Lower lobe of right lung (tissue), 2 donors: Measurements from ENCODE around the gene INPP4B. TPM values are rescaled to one million over a fixed set of nuclear protein-coding genes. Genes with fewer than 3 reads are reported as not detected.

Source experiments
- ATAC-seq, 2 donors: fragments of 200-7000 bp; cut with Tn5 transposase; one replicate each; pipeline ENCODE4 v1.9.1; 2020 to 2022; ENCODE audit warnings: mild to moderate bottlenecking in 2 of 2, moderate library complexity in 2 of 2
- DNase-seq: peaks from one replicate; pipeline ENCODE4 v3.0.0-alpha.2; 2020
- H3K27ac ChIP-seq: fragments of 200-600 bp; one replicate; pipeline ENCODE4 v1.8.0; 2022
- H3K27me3 ChIP-seq: fragments of 200-600 bp; one replicate; pipeline ENCODE4 v1.8.0; 2022; ENCODE audit warnings: low read depth
- H3K36me3 ChIP-seq: fragments of 200-600 bp; one replicate; pipeline ENCODE4 v1.8.0; 2022; ENCODE audit warnings: mild to moderate bottlenecking
- H3K4me1 ChIP-seq: fragments of 200-600 bp; one replicate; pipeline ENCODE4 v1.8.0; 2022
- H3K4me3 ChIP-seq: fragments of 200-600 bp; one replicate; pipeline ENCODE4 v1.8.0; 2022; ENCODE audit warnings: mild to moderate bottlenecking
- H3K9me3 ChIP-seq: fragments of 200-600 bp; one replicate; pipeline ENCODE4 v1.8.0; 2022
- intact Hi-C: fragments of 100-400 bp; cut with DNase I; formaldehyde crosslinking; loops from one replicate; pipeline ENCODE4 v1.11.0; 2022
- total RNA-seq: library from RNA; stranded (reverse); fragmentation: NEBNext Ultra II Directional; extraction: Animal tissue kit (Norgen Biotek cat#: 25700); gene quantifications from one replicate; pipeline ENCODE4 v1.2.1, GENCODE V29; 2021
- TF ChIP-seq, protein P1 (sequence below): fragments of 200-600 bp; IDR thresholded peaks from one replicate; pipeline ENCODE4 v1.8.0; 2022; ENCODE audit warnings: antibody characterized with exemption, mild to moderate bottlenecking
- donor health status: DM: no; HTN: yes; CAD: no; lungs with severe emphysema.

INPP4B gene
- total RNA-seq, 1 donor from 2014 or later: 12.1 TPM

DNA sequence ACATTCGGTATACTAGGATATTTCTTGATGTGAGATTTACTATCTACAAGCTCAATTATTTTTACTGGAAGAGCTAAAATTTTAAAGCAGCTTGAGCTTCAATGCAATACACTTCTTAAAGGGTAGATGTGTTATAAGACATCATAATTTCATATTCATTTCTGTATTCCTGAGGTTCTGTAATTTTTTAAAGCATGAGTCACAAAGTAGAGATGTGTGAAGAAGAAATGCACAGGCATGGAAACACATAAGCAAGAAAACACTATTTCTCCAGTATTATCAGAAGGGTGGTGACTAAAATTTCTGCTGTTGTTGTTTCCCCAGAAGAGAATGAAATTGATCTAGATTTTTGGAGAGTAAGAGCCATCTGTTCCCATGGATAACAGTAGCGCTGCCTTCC is 72.6 kb downstream of the INPP4B start:
- TF ChIP-seq, protein P1, sequence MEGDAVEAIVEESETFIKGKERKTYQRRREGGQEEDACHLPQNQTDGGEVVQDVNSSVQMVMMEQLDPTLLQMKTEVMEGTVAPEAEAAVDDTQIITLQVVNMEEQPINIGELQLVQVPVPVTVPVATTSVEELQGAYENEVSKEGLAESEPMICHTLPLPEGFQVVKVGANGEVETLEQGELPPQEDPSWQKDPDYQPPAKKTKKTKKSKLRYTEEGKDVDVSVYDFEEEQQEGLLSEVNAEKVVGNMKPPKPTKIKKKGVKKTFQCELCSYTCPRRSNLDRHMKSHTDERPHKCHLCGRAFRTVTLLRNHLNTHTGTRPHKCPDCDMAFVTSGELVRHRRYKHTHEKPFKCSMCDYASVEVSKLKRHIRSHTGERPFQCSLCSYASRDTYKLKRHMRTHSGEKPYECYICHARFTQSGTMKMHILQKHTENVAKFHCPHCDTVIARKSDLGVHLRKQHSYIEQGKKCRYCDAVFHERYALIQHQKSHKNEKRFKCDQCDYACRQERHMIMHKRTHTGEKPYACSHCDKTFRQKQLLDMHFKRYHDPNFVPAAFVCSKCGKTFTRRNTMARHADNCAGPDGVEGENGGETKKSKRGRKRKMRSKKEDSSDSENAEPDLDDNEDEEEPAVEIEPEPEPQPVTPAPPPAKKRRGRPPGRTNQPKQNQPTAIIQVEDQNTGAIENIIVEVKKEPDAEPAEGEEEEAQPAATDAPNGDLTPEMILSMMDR: no peak
- H3K27me3 ChIP-seq: no peaks in the 10 kb centered on the region
- ATAC-seq: no peak
- intact Hi-C loops: no loop called here
- H3K4me3 ChIP-seq: no peak overlapping the region
- H3K27ac ChIP-seq: no peak overlapping the region
- H3K9me3 ChIP-seq: no peaks in the 10 kb centered on the region
- no peaks in the 10 kb centered on the region for H3K4me1 ChIP-seq
- DNase-seq: no peak
- no peaks in the 10 kb centered on the region for H3K36me3 ChIP-seq

DNA sequence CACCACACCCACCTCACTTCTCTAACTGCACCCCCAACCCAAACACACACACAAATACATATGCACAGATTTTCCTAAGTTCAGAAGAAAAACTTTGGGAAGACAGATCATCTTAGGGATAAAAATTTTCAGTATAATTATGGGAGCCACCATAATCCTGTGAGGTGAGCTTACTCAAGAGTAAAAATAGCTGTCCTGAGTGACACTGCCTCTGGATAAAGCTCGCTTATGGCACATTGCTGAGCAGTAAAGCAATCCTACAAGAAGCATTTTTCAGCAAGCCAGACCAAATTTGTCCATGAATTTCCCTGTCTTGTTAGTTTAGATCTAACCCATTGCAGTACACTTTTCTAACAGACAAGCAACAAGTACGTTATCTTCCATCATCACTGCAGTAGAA is 83.8 kb downstream of the INPP4B start:
- H3K4me1 ChIP-seq: no peaks in the 10 kb centered on the region
- DNase-seq (no peak), ATAC-seq (no peak)
- H3K9me3 ChIP-seq: no peaks in the 10 kb centered on the region
- intact Hi-C loops: no loop called here
- no peak overlapping the region for H3K4me3 ChIP-seq
- H3K36me3 ChIP-seq: no peaks in the 10 kb centered on the region
- H3K27ac ChIP-seq: no peak overlapping the region
- TF ChIP-seq, protein P1: no peak
- no peaks in the 10 kb centered on the region for H3K27me3 ChIP-seq

DNA sequence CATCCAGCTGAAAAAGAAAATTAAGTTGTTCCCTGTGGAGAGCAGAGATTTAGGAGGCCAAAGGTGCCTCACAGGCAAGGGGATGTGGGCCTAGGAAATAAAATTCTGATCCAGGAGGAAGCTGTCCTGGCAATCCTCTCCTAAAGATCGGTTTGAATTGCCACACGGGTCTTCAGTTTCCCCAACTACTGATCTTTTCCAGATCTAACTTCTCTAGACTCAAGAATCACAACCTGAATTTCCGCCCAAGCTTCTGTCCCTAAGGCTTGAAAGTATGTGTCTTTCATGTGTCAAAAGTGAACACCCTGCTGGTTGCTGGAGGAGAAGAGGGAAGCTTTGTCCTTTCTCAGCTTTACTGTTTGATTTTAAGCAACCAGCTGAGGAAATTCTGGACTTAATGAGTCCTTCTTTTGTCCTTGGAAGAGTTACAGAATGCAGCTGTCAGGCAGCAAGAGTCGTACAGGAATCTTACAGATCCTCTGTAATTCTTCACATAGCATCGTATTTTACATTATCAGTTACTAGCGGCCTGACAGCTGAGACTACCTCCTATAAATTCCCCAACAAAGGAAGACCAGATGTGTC is 93.8 kb downstream of the INPP4B start:
- intact Hi-C loops: no loop called here
- no peaks in the 10 kb centered on the region for H3K9me3 ChIP-seq
- no peak overlapping the region for H3K27ac ChIP-seq
- no peaks in the 10 kb centered on the region for H3K27me3 ChIP-seq
- no peaks in the 10 kb centered on the region for H3K36me3 ChIP-seq
- no peaks in the 10 kb centered on the region for H3K4me1 ChIP-seq
- DNase-seq (no peak), ATAC-seq (no peak)
- no peak overlapping the region for H3K4me3 ChIP-seq
- TF ChIP-seq, protein P1: no peak

DNA sequence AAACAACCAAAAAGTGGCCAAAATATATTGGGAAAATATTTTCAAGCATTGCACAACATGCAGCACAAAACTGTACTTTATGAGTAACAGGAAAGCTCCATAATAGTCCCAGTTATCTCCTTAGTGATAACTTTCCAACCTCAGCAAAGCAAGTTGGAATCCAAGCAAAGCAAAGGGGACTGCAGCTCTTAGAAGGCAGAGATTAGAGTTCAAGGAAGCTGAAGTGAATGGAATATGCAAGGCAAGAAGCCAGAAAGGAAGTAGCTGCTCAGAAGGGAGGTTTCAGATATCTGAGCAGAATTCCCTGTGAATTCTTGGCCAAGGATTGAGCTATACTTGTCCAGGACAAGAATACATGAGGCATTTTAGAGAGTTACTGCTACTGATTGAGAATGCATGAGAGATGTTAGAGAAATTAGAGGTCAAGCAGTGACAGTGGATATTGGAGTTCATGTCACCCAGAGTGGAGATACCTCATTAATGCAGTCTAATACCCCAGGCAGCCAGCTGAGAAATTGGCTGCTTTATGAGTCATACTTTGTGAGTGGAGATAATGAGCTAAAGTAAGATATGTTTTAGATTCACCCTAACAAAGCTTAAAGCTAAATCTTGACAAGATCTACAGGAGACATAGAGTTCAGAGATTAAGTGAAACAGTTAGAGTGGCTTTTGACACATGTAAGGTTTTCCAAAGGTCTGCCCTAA is 102.8 kb downstream of the INPP4B start:
- Histone ChIP-seq H3K4me3 (no peak overlapping the region), H3K9me3 (no peaks in the 10 kb centered on the region), H3K36me3 (no peaks in the 10 kb centered on the region), H3K27ac (no peak overlapping the region), H3K27me3 (no peaks in the 10 kb centered on the region), H3K4me1 (no peaks in the 10 kb centered on the region)
- TF ChIP-seq, protein P1: no peak
- DNase-seq: no peak
- no peak for ATAC-seq
- intact Hi-C loops: no loop called here

DNA sequence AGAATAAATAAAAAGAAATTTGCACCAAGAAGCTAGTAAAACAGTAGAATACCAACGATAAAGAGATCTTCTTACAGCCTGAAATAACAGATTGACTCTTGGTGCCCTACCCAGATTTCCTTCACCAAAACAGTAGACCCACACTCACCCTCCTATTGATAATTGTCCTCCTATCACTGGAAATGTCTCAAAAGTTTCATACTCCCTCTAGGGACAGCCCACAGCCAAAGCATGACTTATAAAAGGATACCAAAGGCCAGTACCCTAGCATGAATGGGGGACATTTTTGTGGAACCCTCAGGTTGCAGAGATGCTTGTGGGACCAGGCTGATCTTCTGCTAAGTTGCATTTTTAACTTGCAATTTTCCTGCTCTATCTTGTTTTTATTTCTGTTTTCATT is 104.1 kb downstream of the INPP4B start:
- DNase-seq (no peak), ATAC-seq (no peak)
- H3K36me3 ChIP-seq: no peaks in the 10 kb centered on the region
- H3K27me3 ChIP-seq: no peaks in the 10 kb centered on the region
- no peak overlapping the region for H3K4me3 ChIP-seq
- TF ChIP-seq, protein P1: no peak
- no peak overlapping the region for H3K27ac ChIP-seq
- no peaks in the 10 kb centered on the region for H3K4me1 ChIP-seq
- H3K9me3 ChIP-seq: no peaks in the 10 kb centered on the region
- intact Hi-C loops: no loop called here
